Stimulated activated effector memory CD8-positive, alpha-beta T cell treated with anti-CD3 and anti-CD28 coated beads, Interleukin-12 subunit alpha, Interleukin-12 subunit beta, amount 100 ng/mL, for 72 hours (primary cell): ENCODE data around the gene RTEL1.
"Not testable (repeated sequence)": the region's sequence is repeated elsewhere in the genome, so short reads cannot be mapped to it uniquely, and the experiment has no call there.

Experiments used
- ATAC-seq: fragments of 150-1000 bp; cut with Tn5 transposase; 2 replicates; pipeline ENCODE4 v1.10.0; 2021
- DNase-seq, 2 donors: peaks; one replicate each; pipeline ENCODE4 v3.0.0; 2021 to 2022; ENCODE audit warnings: low spot score in 2 of 2
- H3K27ac Mint-ChIP-seq: one replicate; pipeline ENCODE4 v1.8.0; 2022; ENCODE audit warnings: mild to moderate bottlenecking, mixed read lengths
- H3K36me3 Mint-ChIP-seq: one replicate; pipeline ENCODE4 v1.8.0; 2022; ENCODE audit warnings: mild to moderate bottlenecking, mixed read lengths
- H3K4me1 Mint-ChIP-seq: one replicate; pipeline ENCODE4 v1.8.0; 2022; ENCODE audit warnings: mixed read lengths
- H3K4me3 Mint-ChIP-seq: one replicate; pipeline ENCODE4 v1.8.0; 2022; ENCODE audit warnings: mild to moderate bottlenecking, mixed read lengths
- H3K9me3 Mint-ChIP-seq: one replicate; pipeline ENCODE4 v1.8.0; 2022; ENCODE audit warnings: mixed read lengths

Gene RTEL1

GRCh38 chr20:63665708-63666107 is 7.6 kb downstream of the RTEL1 start:
- ATAC-seq (no peak), DNase-seq (no peak)
- Mint-ChIP-seq H3K4me1 (peaks cover 10% of the 10 kb centered on the region), H3K9me3 (no peaks in the 10 kb centered on the region), H3K27ac (peak overlapping the region; percentile 56), H3K4me3 (no peak overlapping the region), H3K36me3 (peaks cover 54% of the 10 kb centered on the region)

- no peaks in the 10 kb centered on the region for H3K9me3 Mint-ChIP-seq
- ATAC-seq: no peak
Observed at GRCh38 chr20:63667858-63668257, 9.7 kb downstream of the RTEL1 start.

GRCh38 chr20:63668351-63668750 is 10.2 kb downstream of the RTEL1 start:
- H3K9me3 Mint-ChIP-seq: no peaks in the 10 kb centered on the region
- ATAC-seq (no peak), DNase-seq (no peak)
- peaks cover 38% of the 10 kb centered on the region for H3K36me3 Mint-ChIP-seq
- H3K4me1 Mint-ChIP-seq: peaks cover 5% of the 10 kb centered on the region
- H3K27ac Mint-ChIP-seq: no peak overlapping the region
- H3K4me3 Mint-ChIP-seq: no peak overlapping the region

More at GRCh38 chr20:63667858-63668257, 9.7 kb downstream of the RTEL1 start:
- H3K27ac Mint-ChIP-seq: no peak overlapping the region
- H3K4me3 Mint-ChIP-seq: no peak overlapping the region
- H3K36me3 Mint-ChIP-seq: peaks cover 38% of the 10 kb centered on the region
- DNase-seq: no peak
- H3K4me1 Mint-ChIP-seq: peaks cover 5% of the 10 kb centered on the region

- not testable (repeated sequence) for H3K27ac Mint-ChIP-seq, DNase-seq, H3K4me1 Mint-ChIP-seq, ATAC-seq, H3K4me3 Mint-ChIP-seq, H3K9me3 Mint-ChIP-seq
- H3K36me3 Mint-ChIP-seq: peaks cover 59% of the 10 kb centered on the region
Observed at GRCh38 chr20:63671695-63672094, 13.6 kb downstream of the RTEL1 start.

- H3K36me3 Mint-ChIP-seq: peaks cover 58% of the 10 kb centered on the region
- H3K9me3 Mint-ChIP-seq: no peaks in the 10 kb centered on the region
- H3K4me3 Mint-ChIP-seq: no peak overlapping the region
- DNase-seq (no peak), ATAC-seq (no peak)
- no peak overlapping the region for H3K27ac Mint-ChIP-seq
- peaks cover 5% of the 10 kb centered on the region for H3K4me1 Mint-ChIP-seq
Observed at GRCh38 chr20:63672666-63673065, 14.6 kb downstream of the RTEL1 start.

- ATAC-seq: peak; percentile 31
Observed at GRCh38 chr20:63673951-63674350, 15.8 kb downstream of the RTEL1 start.

GRCh38 chr20:63675681-63676368 is 17.7 kb downstream of the RTEL1 start:
- ATAC-seq: no peak
- Mint-ChIP-seq H3K4me3 (no peak overlapping the region), H3K4me1 (no peaks in the 10 kb centered on the region), H3K36me3 (peaks cover 45% of the 10 kb centered on the region), H3K27ac (no peak overlapping the region), H3K9me3 (no peaks in the 10 kb centered on the region)
- DNase-seq: no peak

More at GRCh38 chr20:63673951-63674350, 15.8 kb downstream of the RTEL1 start:
- Mint-ChIP-seq H3K27ac (no peak overlapping the region), H3K36me3 (peaks cover 57% of the 10 kb centered on the region), H3K9me3 (no peaks in the 10 kb centered on the region), H3K4me1 (no peaks in the 10 kb centered on the region), H3K4me3 (no peak overlapping the region)
- DNase-seq: no peak

GRCh38 chr20:63678071-63678470 is 20.0 kb downstream of the RTEL1 start:
- H3K4me3 Mint-ChIP-seq: no peak overlapping the region
- H3K9me3 Mint-ChIP-seq: no peaks in the 10 kb centered on the region
- no peak for ATAC-seq

GRCh38 chr20:63678667-63679465 is 20.8 kb downstream of the RTEL1 start:
- Mint-ChIP-seq H3K9me3 (no peaks in the 10 kb centered on the region), H3K27ac (peak overlapping the region; percentile 14), H3K4me1 (peaks cover 6% of the 10 kb centered on the region), H3K36me3 (peaks cover 44% of the 10 kb centered on the region), H3K4me3 (no peak overlapping the region)
- DNase-seq: no peak
- no peak for ATAC-seq

More at GRCh38 chr20:63678071-63678470, 20.0 kb downstream of the RTEL1 start:
- H3K27ac Mint-ChIP-seq: no peak overlapping the region
- peaks cover 6% of the 10 kb centered on the region for H3K4me1 Mint-ChIP-seq
- peaks cover 45% of the 10 kb centered on the region for H3K36me3 Mint-ChIP-seq
- DNase-seq: no peak

- H3K36me3 Mint-ChIP-seq: peaks cover 34% of the 10 kb centered on the region
- no peak for ATAC-seq
- no peak overlapping the region for H3K4me3 Mint-ChIP-seq
- DNase-seq: no peak
- peak overlapping the region; percentile 14 for H3K27ac Mint-ChIP-seq
- H3K9me3 Mint-ChIP-seq: no peaks in the 10 kb centered on the region
- H3K4me1 Mint-ChIP-seq: peaks cover 6% of the 10 kb centered on the region
Observed at GRCh38 chr20:63679799-63680305, 21.7 kb downstream of the RTEL1 start.

GRCh38 chr20:63680427-63680826 is 22.3 kb downstream of the RTEL1 start:
- peaks cover 30% of the 10 kb centered on the region for H3K36me3 Mint-ChIP-seq
- no peak for ATAC-seq

GRCh38 chr20:63680857-63681608 is 22.9 kb downstream of the RTEL1 start:
- peaks cover 6% of the 10 kb centered on the region for H3K4me1 Mint-ChIP-seq
- no peak overlapping the region for H3K4me3 Mint-ChIP-seq
- H3K9me3 Mint-ChIP-seq: no peaks in the 10 kb centered on the region
- H3K36me3 Mint-ChIP-seq: peaks cover 24% of the 10 kb centered on the region
- DNase-seq (no peak), ATAC-seq (no peak)
- H3K27ac Mint-ChIP-seq: no peak overlapping the region

More at GRCh38 chr20:63680427-63680826, 22.3 kb downstream of the RTEL1 start:
- Mint-ChIP-seq H3K4me3 (no peak overlapping the region), H3K27ac (no peak overlapping the region), H3K4me1 (peaks cover 6% of the 10 kb centered on the region), H3K9me3 (no peaks in the 10 kb centered on the region)
- DNase-seq: no peak

- Mint-ChIP-seq H3K9me3 (no peaks in the 10 kb centered on the region), H3K4me1 (peaks cover 6% of the 10 kb centered on the region), H3K4me3 (no peak overlapping the region), H3K27ac (no peak overlapping the region), H3K36me3 (peaks cover 19% of the 10 kb centered on the region)
- DNase-seq (no peak), ATAC-seq (no peak)
Observed at GRCh38 chr20:63681609-63682142, 23.6 kb downstream of the RTEL1 start.

- Mint-ChIP-seq H3K36me3 (peaks cover 11% of the 10 kb centered on the region), H3K9me3 (no peaks in the 10 kb centered on the region), H3K4me3 (no peak overlapping the region), H3K4me1 (peaks cover 6% of the 10 kb centered on the region), H3K27ac (no peak overlapping the region)
- DNase-seq: no peak
- ATAC-seq: peak; percentile 80
Observed at GRCh38 chr20:63682384-63683139, 24.4 kb downstream of the RTEL1 start.
